Hepatocyte (in vitro differentiated cells): ENCODE results near the gene MED8. TPM values are rescaled to one million over a fixed set of nuclear protein-coding genes. Genes with fewer than 3 reads are reported as not detected.

ENCODE experiments used
- DNase-seq: peaks from one replicate; pipeline ENCODE4 v3.0.0-alpha.2; 2016; ENCODE audit warnings: low spot score
- H2AFZ ChIP-seq: fragments of 200-600 bp; sonication (generic); 2 replicates; pipeline ENCODE4 v1.6.0; 2016; ENCODE audit warnings: antibody characterized with exemption, mild to moderate bottlenecking
- H3K27ac ChIP-seq: fragments of 200-600 bp; sonication (generic); 2 replicates; pipeline ENCODE4 v1.5.1; 2016; ENCODE audit warnings: mild to moderate bottlenecking
- H3K27me3 ChIP-seq: fragments of 200-600 bp; sonication (generic); 2 replicates; pipeline ENCODE4 v1.6.1; 2016
- H3K36me3 ChIP-seq: fragments of 200-600 bp; sonication (generic); replicated peaks from 2 replicates; pipeline ENCODE4 v1.5.1; 2016; ENCODE audit warnings: low read depth; ENCODE audit not compliant: insufficient read depth
- H3K4me1 ChIP-seq: fragments of 200-600 bp; sonication (generic); 2 replicates; pipeline ENCODE4 v1.5.1; 2016; ENCODE audit warnings: mild to moderate bottlenecking, moderate library complexity; ENCODE audit not compliant: insufficient read depth
- H3K4me2 ChIP-seq: fragments of 200-600 bp; sonication (generic); 2 replicates; pipeline ENCODE4 v1.6.0; 2016
- H3K4me3 ChIP-seq: fragments of 200-600 bp; sonication (generic); 2 replicates; pipeline ENCODE4 v1.5.1; 2016; ENCODE audit warnings: mild to moderate bottlenecking
- H3K79me2 ChIP-seq: fragments of 200-600 bp; sonication (generic); 2 replicates; pipeline ENCODE4 v1.6.0; 2017; ENCODE audit warnings: mild to moderate bottlenecking
- H3K9me2 ChIP-seq: fragments of 200-600 bp; sonication (generic); replicated peaks from 2 replicates; pipeline ENCODE4 v1.6.0; 2017; ENCODE audit warnings: mild to moderate bottlenecking; ENCODE audit not compliant: insufficient read depth
- H3K9me3 ChIP-seq: fragments of 200-600 bp; sonication (generic); 2 replicates; pipeline ENCODE4 v1.5.1; 2016; ENCODE audit warnings: low read depth, mild to moderate bottlenecking
- H4K20me1 ChIP-seq: fragments of 200-600 bp; sonication (generic); 2 replicates; pipeline ENCODE4 v1.6.0; 2016; ENCODE audit warnings: mild to moderate bottlenecking; ENCODE audit not compliant: insufficient read depth, poor library complexity, severe bottlenecking
- EZH2 ChIP-seq: fragments of 200-600 bp; sonication (generic); IDR thresholded peaks from 2 replicates; pipeline ENCODE4 v1.6.1; 2016; ENCODE audit warnings: antibody characterized with exemption, mild to moderate bottlenecking, borderline replicate concordance
- EZH2phosphoT487 ChIP-seq: fragments of 200-600 bp; sonication (generic); IDR thresholded peaks from one replicate; pipeline ENCODE4 v1.6.1; 2018; ENCODE audit warnings: antibody characterized with exemption, mild to moderate bottlenecking, low read depth, moderate library complexity; ENCODE audit not compliant: unreplicated experiment, severe bottlenecking
- WGBS: methylation state at CpG from one replicate; pipeline ENCODE4 v1.1.6; 2016; ENCODE audit warnings: low lambda C conversion rate; ENCODE audit errors: missing lambda C conversion rate; 5-methylcytosine and 5-hydroxymethylcytosine counted together
- polyA plus RNA-seq: library from polyadenylated mRNA; unstranded; fragments of >200 nt; fragmentation: Nextera tagmentation; extraction: Ambion mirVana; gene quantifications from 2 replicates; pipeline ENCODE4 v1.2.1, GENCODE V29; 2016
- total RNA-seq: library from RNA; depleted of rRNA; stranded (reverse); fragments of >200 nt; gene quantifications from 2 replicates; pipeline ENCODE4 v1.2.3, GENCODE V29; 2014
- TF ChIP-seq, protein P1 (sequence below): fragments of 200-600 bp; sonication (generic); IDR thresholded peaks from 2 replicates; pipeline ENCODE4 v1.5.1; 2016; ENCODE audit warnings: antibody characterized with exemption, mild to moderate bottlenecking; ENCODE audit not compliant: poor library complexity

The MED8 gene
- total and polyA plus RNA-seq, 2 experiments from 2014 or later, result 58.6 to 68.3 TPM

DNA sequence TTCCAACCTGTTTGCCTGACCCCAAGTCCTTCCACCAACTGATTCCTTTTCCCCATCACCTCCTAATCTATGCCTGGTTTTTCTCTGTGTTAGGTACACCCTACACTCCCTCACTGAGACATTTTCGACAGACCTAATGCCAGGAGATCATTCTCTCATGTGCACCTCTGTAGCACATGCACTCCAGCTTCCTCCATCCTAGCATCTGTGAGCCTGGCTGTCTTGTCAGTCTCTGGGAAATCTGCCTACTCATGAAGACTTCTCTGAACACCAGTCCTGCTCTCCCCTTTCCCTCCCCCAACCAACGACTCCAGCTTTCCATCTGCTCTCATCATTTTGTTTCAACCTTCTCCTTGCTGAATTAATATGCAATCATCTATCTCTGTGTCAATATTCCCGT lies 987 bp downstream of the MED8 start:
- 60% methylated on average over 3 of the region's 3 CpGs for WGBS
- peaks cover 57% of the 10 kb centered on the region for H3K79me2 ChIP-seq
- TF ChIP-seq EZH2 (no peak), EZH2phosphoT487 (no peak)
- TF ChIP-seq, protein P1, sequence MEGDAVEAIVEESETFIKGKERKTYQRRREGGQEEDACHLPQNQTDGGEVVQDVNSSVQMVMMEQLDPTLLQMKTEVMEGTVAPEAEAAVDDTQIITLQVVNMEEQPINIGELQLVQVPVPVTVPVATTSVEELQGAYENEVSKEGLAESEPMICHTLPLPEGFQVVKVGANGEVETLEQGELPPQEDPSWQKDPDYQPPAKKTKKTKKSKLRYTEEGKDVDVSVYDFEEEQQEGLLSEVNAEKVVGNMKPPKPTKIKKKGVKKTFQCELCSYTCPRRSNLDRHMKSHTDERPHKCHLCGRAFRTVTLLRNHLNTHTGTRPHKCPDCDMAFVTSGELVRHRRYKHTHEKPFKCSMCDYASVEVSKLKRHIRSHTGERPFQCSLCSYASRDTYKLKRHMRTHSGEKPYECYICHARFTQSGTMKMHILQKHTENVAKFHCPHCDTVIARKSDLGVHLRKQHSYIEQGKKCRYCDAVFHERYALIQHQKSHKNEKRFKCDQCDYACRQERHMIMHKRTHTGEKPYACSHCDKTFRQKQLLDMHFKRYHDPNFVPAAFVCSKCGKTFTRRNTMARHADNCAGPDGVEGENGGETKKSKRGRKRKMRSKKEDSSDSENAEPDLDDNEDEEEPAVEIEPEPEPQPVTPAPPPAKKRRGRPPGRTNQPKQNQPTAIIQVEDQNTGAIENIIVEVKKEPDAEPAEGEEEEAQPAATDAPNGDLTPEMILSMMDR, result no peak

DNA sequence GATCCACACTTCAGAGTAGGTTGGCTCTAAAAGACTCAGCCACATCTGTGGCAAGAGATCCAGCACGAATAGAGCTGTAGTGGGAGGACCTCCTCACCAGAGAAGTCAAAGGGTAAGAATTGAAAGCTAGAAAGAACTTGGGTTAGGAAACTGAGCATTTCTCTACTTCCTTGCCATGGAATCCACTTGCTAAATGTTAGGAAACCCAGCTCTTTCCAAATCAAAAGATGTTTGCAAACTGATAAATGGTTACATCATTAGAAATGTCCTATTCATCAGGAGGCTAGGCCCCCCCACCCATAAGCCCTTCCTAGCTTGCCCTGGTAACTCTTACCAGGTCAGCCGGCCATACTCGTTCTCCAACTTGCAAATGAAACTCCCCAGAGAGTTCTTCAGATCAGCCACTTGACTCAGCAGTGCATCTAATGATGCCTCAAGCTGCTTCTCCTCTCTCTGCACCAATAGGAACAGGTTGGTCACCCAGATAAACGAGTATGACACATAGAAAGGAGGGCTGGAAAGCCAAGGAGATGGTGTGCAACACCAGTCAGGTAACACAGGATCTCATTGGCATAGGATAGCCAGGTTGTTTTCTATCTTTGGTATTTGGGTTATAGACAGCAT lies 1.5 kb downstream of the MED8 start:
- Histone ChIP-seq H3K4me2 (peak overlapping the region; percentile 100), H4K20me1 (peaks cover 8% of the 10 kb centered on the region), H3K36me3 (peaks cover 10% of the 10 kb centered on the region), H3K27ac (no peak overlapping the region), H3K27me3 (no peaks in the 10 kb centered on the region), H3K79me2 (peaks cover 52% of the 10 kb centered on the region), H3K9me3 (no peaks in the 10 kb centered on the region), H2AFZ (no peak overlapping the region), H3K4me1 (peaks cover 19% of the 10 kb centered on the region), H3K4me3 (no peak overlapping the region), H3K9me2 (no peaks in the 10 kb centered on the region)
- 86% methylated on average over 4 of the region's 4 CpGs for WGBS
- no peak for TF ChIP-seq EZH2phosphoT487
- TF ChIP-seq EZH2, result no peak
- TF ChIP-seq, protein P1, result no peak
- no peak for DNase-seq

More for the DNA sequence above, 987 bp downstream of the MED8 start:
- H3K9me2 ChIP-seq, result no peaks in the 10 kb centered on the region
- peak overlapping the region; percentile 100 for H3K4me2 ChIP-seq
- no peak overlapping the region for H2AFZ ChIP-seq
- no peak for DNase-seq
- H4K20me1 ChIP-seq, result peaks cover 8% of the 10 kb centered on the region
- no peaks in the 10 kb centered on the region for H3K9me3 ChIP-seq
- H3K4me1 ChIP-seq, result peaks cover 19% of the 10 kb centered on the region
- peak overlapping the region; percentile 97 for H3K27ac ChIP-seq
- H3K27me3 ChIP-seq, result no peaks in the 10 kb centered on the region
- peak overlapping the region; percentile 78 for H3K4me3 ChIP-seq
- H3K36me3 ChIP-seq, result peaks cover 10% of the 10 kb centered on the region

DNA sequence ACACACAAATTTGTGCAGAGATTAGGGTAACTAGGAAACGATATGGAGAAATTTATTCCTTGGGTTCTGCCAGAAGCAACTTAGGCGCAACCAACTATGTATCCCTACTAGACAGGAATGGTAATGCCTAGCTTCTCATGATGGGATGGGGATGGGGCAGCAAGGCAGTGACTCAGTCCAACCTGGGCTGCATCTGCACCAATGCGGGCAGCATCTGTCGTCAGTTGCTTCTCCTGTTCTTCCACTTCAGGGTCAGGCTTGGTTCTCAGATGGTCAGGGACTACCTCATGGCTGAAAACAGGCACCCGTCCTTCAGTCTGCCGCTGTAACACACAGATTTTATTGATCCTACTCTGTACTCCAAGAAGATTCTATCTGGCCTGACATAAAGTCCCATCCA lies 2.9 kb downstream of the MED8 start:
- H3K9me3 ChIP-seq, result no peaks in the 10 kb centered on the region
- no peak overlapping the region for H3K27ac ChIP-seq
- H4K20me1 ChIP-seq, result peaks cover 8% of the 10 kb centered on the region
- no peak overlapping the region for H2AFZ ChIP-seq
- no peaks in the 10 kb centered on the region for H3K27me3 ChIP-seq
- H3K9me2 ChIP-seq, result no peaks in the 10 kb centered on the region
- no peak for DNase-seq
- H3K79me2 ChIP-seq, result peaks cover 41% of the 10 kb centered on the region
- TF ChIP-seq EZH2phosphoT487 (no peak), EZH2 (no peak)
- TF ChIP-seq, protein P1, result no peak
- peaks cover 19% of the 10 kb centered on the region for H3K4me1 ChIP-seq
- H3K4me2 ChIP-seq, result no peak overlapping the region
- no peak overlapping the region for H3K4me3 ChIP-seq
- H3K36me3 ChIP-seq, result peaks cover 10% of the 10 kb centered on the region
- 96% methylated on average over 6 of the region's 6 CpGs for WGBS
